ENCODE data around the gene TTLL10. TPM values are rescaled to one million over a fixed set of nuclear protein-coding genes. Genes with fewer than 3 reads are reported as not detected.

TTLL10 gene
- total RNA-seq, 1 donor from 2014 or later: not detected

GRCh38 chr1:1178794-1179331 lies 5.2 kb downstream of the TTLL10 start:
- DNase-seq (ENCODE audit: extremely low spot score in 2 of 2): no peak
- H3K9me3 ChIP-seq: no peaks in the 10 kb centered on the region
- H3K27me3 ChIP-seq: peaks cover 4% of the 10 kb centered on the region
- H3K27ac ChIP-seq: no peak overlapping the region
- H3K4me3 ChIP-seq: no peak overlapping the region
- H3K36me3 ChIP-seq: no peaks in the 10 kb centered on the region
- intact Hi-C loops (cut with DNase I): no loop called here
- TF ChIP-seq POLR2A (IDR thresholded peaks at IDR 0.05) (no peak), CTCF (IDR thresholded peaks at IDR 0.05) (no peak), POLR2AphosphoS5 (IDR thresholded peaks at IDR 0.05; ENCODE audit: insufficient read depth in 1 of 2, low read depth in 1 of 2) (no peak)
- no peaks in the 10 kb centered on the region for H3K4me1 ChIP-seq

DNA sequence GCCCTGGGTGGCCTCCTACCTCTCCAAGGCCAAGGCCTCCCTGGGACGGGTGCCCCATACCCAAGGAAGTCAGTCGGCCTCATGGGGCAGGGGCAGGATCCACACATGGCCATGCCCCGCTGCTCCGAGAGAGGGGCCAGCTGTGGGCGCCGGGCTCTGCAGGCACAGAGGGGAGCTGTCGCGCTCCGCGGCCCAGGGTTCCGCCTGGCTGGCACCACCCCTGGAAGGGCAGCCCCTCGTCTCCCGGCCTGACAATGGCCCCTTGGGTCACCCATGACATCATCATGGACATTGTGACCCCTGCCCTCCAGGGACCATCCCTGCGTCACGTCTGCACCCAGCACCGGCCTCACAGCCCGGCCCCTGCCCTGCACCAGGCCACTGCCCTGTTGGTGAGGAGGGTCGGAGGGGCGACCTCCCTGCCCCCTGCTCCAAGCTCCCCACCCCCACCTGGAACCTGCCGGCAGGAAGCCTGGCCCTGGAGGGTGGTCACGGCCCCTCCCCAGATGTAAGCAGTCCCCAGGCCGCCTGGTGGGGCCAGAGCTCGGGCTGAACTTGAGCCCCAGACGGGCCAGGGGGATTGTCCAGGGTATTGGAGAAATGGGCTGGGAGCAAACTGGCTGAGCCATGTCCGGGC lies 5.8 kb downstream of the TTLL10 start:
- Histone ChIP-seq H3K27me3 (peaks cover 4% of the 10 kb centered on the region), H3K4me1 (no peaks in the 10 kb centered on the region), H3K27ac (no peak overlapping the region), H3K4me3 (no peak overlapping the region), H3K9me3 (no peaks in the 10 kb centered on the region), H3K36me3 (no peaks in the 10 kb centered on the region)
- DNase-seq (ENCODE audit: extremely low spot score in 2 of 2): no peak
- intact Hi-C loops (cut with DNase I): no loop called here
- TF ChIP-seq POLR2A (IDR thresholded peaks at IDR 0.05) (no peak), CTCF (IDR thresholded peaks at IDR 0.05) (no peak), POLR2AphosphoS5 (IDR thresholded peaks at IDR 0.05; ENCODE audit: insufficient read depth in 1 of 2, low read depth in 1 of 2) (no peak)

DNA sequence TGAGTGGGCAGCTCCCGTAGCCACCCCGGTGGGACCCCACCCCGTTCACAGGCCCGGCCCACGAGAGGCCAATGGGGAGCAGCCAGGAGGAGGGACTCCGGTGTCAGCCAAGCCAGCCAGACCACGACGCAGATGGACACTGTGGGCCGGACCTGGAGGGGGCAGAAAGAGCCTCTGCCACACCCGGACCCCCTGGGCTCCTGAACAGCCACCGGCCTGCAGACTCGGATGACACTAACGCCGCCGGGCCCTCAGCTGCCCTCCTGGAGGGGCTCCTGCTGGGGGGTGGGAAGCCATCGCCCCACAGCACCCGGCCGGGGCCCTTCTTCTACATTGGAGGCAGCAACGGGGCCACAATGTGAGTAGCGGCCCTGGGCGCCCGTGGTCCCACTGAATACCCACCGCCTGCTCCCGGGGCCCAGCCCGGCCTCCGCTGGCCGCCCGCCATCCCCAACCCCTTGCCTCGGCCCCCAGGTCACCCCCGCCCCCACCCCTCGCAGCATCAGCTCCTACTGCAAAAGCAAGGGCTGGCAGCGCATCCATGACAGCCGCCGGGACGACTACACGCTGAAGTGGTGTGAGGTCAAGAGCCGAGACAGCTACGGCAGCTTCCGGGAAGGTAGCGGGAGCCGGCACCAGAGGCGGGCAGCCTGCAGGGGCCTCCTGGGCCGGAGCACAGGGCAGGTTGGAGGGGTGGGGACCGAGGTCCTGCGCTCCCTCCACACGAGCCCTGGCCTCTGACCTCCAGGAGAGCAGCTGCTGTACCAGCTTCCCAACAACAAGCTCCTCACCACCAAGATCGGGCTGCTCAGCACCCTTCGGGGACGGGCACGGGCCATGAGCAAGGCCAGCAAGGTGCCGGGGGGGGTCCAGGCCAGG lies 6.5 kb downstream of the TTLL10 start:
- peaks cover 4% of the 10 kb centered on the region for H3K27me3 ChIP-seq
- TF ChIP-seq POLR2AphosphoS5 (IDR thresholded peaks at IDR 0.05; ENCODE audit: insufficient read depth in 1 of 2, low read depth in 1 of 2): no peak
- TF ChIP-seq POLR2A (IDR thresholded peaks at IDR 0.05): no peak
- TF ChIP-seq CTCF (IDR thresholded peaks at IDR 0.05): no peak
- no peak overlapping the region for H3K4me3 ChIP-seq
- no peaks in the 10 kb centered on the region for H3K4me1 ChIP-seq
- no peaks in the 10 kb centered on the region for H3K9me3 ChIP-seq
- intact Hi-C loops (cut with DNase I): no loop called here
- H3K27ac ChIP-seq: no peak overlapping the region
- H3K36me3 ChIP-seq: no peaks in the 10 kb centered on the region
- DNase-seq (ENCODE audit: extremely low spot score in 2 of 2): no peak

DNA sequence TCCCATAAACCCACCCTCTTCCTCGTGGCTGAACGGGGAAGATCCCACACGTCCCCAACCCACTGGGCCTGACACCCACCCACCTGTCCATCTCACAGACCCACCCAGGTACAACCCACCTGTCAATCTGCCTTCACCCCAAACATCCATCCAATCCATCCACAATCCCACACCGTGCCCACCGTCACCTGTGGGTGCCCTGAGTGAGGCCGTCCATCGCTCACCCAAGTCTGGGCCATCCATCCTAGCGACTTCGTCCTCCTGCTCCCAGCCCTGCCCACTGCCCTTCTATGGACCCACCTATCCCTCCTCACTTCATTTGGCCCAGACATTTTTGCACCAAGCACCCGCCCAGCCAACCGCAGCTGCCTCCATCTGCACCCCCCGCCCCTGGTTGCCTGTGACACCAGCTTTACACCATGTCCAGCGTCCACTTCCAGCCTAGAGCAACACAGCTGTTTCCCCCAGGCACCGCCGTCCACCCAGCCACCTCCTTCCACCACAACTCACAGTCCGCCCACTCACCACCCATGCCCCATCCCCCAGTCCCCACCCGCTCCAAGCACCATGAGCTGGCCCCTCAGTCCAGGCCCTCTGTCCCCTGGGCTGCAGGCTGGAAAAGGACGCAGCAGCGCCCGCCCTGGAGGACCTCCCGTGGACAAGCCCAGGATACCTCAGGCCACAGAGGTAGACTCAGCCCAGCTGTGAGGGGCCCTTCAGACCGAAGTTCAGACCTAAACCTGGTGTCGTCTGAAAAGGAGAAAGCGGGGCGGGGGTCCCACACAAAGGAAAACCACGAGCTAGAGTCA lies 7.7 kb downstream of the TTLL10 start:
- no peak for TF ChIP-seq POLR2A (IDR thresholded peaks at IDR 0.05)
- TF ChIP-seq CTCF (IDR thresholded peaks at IDR 0.05): no peak
- TF ChIP-seq POLR2AphosphoS5 (IDR thresholded peaks at IDR 0.05; ENCODE audit: insufficient read depth in 1 of 2, low read depth in 1 of 2): no peak
- Histone ChIP-seq H3K4me1 (no peaks in the 10 kb centered on the region), H3K4me3 (no peak overlapping the region), H3K36me3 (no peaks in the 10 kb centered on the region), H3K27ac (no peak overlapping the region), H3K9me3 (no peaks in the 10 kb centered on the region), H3K27me3 (peaks cover 4% of the 10 kb centered on the region)
- intact Hi-C loops (cut with DNase I): no loop called here
- no peak for DNase-seq (ENCODE audit: extremely low spot score in 2 of 2)

Data from vagina (tissue), 2 donors.